PC-3 (cell line): ENCODE measurements around the gene NGDN.

Experiments used
- EZH2 ChIP-seq: fragments of 300-600 bp; sonication (generic); IDR thresholded peaks from one replicate; pipeline ENCODE4 v1.6.1; 2017; ENCODE audit warnings: antibody characterized with exemption, mild to moderate bottlenecking, low read length; ENCODE audit not compliant: unreplicated experiment
- EZH2phosphoT487 ChIP-seq: fragments of 300-600 bp; sonication (generic); IDR thresholded peaks from 2 replicates; pipeline ENCODE4 v1.6.1; 2018; ENCODE audit warnings: mild to moderate bottlenecking, antibody characterized with exemption, low read length, borderline replicate concordance
- TF ChIP-seq, protein P1 (sequence below): fragments of 300-600 bp; sonication (generic); conservative IDR thresholded peaks from 2 replicates; pipeline ENCODE4 v1.5.1; 2017; ENCODE audit warnings: antibody characterized with exemption, low read depth, mild to moderate bottlenecking, low read length

DNA sequence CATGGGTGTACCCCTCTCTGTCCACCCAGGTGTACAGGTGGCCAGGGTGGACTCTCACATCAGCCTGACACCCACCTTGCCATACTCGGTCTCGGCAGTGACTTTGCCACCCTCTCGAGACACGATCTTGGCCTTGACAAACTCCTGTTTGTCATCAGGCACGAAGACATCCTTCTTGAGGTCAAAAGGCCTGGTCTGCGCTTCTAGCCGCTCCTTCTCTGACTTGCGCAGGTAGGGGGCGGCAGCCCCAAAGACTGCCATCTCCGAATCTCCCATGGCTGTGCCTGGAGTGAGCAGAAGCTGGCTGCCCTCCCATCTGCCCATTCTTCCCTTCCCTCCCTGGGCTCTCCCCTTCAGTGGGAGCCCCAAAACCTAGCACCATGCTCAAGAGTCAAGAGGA is 36.0 kb upstream of the NGDN start:
- TF ChIP-seq, protein P1, sequence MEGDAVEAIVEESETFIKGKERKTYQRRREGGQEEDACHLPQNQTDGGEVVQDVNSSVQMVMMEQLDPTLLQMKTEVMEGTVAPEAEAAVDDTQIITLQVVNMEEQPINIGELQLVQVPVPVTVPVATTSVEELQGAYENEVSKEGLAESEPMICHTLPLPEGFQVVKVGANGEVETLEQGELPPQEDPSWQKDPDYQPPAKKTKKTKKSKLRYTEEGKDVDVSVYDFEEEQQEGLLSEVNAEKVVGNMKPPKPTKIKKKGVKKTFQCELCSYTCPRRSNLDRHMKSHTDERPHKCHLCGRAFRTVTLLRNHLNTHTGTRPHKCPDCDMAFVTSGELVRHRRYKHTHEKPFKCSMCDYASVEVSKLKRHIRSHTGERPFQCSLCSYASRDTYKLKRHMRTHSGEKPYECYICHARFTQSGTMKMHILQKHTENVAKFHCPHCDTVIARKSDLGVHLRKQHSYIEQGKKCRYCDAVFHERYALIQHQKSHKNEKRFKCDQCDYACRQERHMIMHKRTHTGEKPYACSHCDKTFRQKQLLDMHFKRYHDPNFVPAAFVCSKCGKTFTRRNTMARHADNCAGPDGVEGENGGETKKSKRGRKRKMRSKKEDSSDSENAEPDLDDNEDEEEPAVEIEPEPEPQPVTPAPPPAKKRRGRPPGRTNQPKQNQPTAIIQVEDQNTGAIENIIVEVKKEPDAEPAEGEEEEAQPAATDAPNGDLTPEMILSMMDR: no peak
- no peak for TF ChIP-seq EZH2
- no peak for TF ChIP-seq EZH2phosphoT487
